HG03060 (cell line): ENCODE data around the gene SCN4A.
"Not testable (repeated sequence)": the region's sequence is repeated elsewhere in the genome, so short reads cannot be mapped to it uniquely, and the experiment has no call there.

Experiments used
- ATAC-seq: cut with Tn5 transposase; IDR thresholded peaks from one replicate; pipeline ENCODE4 v1.9.1; 2021; ENCODE audit warnings: low read depth, moderate number of reproducible peaks; ENCODE audit not compliant: unreplicated experiment

Gene SCN4A

DNA sequence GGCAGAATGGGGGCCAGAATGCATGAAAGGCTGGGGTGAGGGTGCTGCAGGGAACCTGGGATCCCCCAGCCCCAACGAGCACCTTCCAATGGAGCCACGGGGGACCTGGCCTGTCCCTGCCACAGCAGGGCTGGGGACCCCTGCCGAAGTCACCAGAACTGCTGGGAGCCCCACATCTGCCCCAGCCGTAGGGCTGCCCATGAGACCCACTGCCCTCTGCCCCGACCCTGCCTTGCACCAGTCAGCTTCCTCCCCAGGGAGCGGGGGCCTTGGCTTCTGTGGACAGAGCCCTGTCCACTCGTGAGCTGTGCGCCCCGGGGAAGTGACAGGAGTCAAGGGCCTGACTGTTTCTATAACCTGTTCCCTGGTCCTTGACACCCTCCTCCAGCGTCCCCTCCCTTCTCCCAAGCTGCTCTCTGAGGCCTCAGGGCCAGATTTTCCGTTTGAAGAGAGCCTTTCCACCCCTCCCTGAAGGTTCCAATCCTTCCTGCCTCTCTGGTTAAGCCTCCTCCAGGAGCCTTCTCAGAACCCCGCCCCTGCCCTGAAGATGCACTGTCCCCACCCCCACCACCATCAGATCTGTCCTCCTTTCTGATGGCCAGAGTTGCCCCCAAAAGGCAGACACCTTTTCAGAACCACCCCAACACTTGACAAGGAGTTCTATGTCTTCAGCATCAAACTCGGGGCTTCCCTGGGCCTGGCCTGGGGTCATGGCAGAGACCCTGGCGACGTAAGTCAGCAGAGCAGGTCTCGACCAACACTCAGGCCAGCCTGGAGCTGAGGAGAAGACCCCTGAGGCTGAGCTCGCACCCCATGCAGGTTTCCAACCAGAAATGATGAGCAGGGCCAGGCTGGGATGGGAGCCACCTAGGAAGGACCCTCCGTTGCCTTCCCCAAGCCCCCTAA lies 14.8 kb upstream of the SCN4A start:
- no peak for ATAC-seq

DNA sequence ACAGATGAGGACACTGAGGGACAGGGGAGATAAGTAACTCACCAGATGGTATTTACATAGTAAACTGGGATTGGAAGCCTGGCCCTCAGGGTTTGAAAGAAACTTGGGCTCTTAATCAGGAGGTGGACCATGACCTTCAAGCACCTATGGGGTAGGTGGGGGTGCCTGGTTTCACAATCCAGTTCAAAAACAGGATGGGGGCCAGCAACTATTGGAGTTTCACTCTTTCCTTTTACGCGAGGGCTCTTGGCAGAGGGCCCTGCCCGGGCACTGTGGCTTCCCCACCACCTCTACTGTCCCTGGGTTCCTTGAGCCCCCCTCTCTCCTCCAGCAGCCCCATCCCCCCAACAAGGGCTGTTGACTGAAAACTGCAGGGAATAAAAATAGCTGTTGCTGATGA lies 14.1 kb upstream of the SCN4A start:
- no peak for ATAC-seq

DNA sequence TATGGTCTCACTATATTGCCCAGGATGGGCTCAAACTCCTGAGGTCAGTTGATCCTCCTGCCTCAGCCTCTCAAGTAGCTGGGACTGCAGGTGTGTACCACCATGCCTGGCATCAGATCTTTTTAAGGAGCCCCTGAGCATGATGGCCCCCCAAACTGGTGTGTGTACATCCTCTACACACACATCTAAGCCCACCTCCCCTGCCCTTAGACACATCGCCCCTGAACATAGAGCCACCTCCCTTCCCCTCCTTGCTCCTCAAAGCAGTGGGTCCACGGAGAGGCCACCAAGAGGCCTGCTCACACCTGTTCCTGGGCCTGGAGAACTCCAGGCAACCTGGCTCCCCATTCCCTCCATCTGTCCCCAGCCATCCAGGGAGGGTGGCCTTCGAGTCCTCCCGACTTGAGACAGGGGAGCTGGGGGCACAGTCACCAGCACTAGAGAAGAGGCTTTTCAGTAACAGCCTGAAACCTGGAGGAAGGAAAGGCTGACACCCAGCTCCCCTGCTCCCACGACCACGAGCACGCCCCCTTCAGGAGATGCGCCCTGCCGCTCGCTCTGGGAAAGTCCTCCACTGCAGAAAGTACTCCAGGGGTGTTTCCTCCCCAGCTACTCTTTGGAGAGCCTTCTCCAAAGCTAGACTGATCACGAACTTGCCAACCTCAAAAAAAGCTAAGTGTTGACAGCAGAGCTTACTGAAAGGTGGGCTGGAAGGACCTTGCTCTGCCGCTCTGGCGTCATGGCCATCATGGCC lies 12.8 kb upstream of the SCN4A start:
- no peak for ATAC-seq

DNA sequence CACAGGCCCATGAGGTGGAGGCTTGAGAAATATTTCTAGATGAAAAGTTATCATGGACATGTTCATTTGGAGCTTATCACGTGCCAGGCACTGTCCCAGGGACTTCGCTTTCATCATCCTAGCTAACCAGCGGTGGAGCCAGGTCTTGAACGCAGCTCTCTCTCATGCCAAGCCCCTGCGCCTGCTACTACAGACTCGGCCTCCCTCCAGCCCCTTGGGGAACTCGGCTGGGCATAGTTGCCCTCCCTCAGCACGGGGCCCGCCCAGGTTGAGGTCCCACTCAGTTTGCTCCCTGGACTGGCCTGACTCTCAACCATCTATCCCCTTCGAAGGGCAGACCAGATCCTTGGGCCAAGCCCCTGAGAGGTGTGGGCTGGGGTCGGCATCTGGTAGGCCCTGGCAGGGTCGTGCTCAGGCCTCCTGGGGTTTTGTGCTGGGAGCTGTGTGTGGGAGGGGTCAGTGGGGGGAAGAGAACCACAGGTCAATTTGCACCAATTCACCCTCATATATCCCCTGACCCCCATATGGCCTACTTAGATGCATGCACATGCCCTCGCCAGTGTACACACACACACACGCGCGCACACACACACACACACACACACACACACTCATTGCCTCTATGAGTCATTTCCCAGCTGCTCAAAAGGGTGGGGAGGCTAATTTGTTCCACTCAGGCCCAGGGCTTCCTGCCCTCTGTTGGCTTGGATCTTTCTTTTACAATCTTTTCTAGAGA lies 12.1 kb upstream of the SCN4A start:
- ATAC-seq, result no peak

DNA sequence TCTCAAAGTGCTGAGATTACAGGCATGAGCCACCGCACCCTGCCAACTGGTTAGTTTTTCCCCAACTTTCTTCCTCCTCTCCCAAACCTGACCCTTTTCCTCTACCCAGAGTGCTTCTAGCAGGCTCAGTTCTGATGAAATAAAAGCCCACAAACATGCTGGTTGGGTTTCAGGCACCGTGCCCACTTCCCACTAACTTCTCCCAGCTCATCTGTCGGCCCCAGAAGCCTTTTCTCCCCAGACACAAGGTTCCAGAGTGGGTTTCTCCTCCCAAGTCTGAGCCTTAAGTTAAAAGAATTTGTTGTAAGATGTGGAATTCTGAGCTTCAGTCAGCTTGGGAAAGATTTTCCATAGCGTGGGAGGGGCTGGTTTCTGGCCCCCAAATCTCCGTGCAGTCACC lies 11.5 kb upstream of the SCN4A start:
- ATAC-seq, result no peak

DNA sequence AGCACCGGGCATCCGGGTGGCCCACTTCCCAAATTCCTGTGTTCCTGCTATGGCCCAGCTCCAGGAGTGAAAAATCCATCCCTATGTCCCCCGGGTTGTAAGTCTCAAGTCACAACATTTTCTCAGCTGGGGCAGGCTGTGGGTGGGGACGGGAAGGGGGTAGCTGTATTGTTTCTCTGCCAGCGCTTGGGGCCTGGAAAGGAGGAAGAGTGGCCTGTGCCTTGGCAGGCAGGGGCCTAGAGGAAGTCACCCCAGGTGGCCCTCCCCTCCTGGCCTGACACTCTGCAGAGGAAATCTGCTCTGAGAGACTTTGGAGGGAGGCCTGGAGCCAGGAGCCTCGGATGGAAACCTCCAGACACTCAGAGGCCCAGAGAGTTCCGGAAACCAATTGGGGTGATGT lies 10.6 kb upstream of the SCN4A start:
- ATAC-seq, result no peak

DNA sequence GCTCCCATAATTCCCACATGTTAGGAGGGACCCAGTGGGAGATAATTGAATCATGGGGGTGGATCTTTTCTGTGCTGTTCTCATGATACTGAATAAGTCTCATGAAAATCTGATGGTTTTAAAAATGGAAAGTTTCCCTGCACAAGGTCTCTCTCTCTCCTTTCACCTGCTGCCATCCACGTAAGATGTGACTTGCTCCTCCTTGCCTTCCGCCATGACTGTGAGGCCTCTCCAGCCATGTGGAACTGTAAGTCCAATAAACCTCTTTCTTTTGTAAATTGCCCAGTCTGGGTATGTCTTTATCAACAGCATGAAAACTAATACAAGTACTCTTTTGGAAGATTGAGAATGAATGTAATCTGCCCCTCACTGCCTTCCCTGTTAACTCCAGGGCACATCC lies 9.9 kb upstream of the SCN4A start:
- not testable (repeated sequence) for ATAC-seq

DNA sequence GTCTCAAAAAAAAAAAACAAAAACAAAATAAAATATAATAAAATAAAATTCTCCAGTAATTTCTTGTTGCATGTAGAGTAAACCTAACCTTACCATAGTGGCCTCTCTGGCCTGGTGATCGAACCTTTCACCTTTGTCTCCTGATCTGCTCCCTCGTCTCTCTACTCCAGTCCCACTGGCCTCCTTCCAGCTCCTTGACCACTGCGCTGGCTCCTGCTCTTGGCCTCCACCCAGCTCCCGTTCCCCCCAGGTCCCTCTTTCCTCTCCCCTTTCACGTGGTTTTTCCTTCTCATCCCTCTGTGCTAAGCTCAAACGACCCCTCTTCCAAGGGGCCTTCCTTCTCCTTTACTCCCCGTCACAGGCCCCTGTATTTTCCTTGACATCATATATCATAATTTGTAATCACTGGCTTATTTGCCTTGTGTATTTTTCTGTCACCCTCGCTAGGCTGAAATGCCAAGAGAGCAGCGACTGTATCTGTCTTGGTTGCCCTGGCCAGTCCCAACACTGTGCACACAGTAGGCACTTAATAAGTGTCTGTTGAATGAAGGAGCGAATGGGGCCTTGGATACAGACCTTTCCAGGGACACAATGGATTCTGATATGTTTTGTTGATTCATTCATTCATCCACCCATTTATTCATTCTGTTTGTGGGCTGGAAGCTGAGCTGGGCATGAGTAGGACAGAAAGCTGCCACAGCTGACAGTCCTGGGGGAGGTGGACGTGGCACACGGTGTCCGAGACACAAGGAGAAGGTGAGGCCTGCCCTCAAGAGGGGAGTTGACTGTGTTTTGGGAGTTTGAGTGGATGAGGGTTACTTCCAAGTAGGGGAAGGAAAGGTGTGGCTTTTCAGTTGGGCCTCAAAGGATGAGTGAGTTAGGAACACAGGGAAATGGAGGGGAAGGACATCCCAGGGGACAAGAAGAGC lies 5.8 kb upstream of the SCN4A start:
- ATAC-seq, result no peak

DNA sequence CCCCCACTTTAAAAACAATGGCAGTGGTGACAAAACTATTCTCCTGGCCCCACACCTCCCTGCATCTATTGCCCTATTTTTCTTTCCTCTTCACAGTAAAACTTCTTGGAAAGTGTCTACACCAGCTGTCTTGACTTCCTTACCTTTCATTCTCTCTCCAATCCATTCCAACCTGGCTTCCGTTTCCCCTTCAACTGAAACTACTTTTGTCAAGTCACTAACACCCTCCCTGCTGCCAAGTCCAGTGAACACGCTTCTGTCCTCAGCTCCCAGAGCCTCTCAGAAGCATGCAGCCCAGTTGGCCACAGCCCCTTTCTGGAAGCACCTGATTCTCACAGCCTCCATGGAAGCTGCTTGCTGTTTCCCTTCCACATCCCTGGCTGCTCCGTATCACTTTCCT lies 4.0 kb upstream of the SCN4A start:
- no peak for ATAC-seq

DNA sequence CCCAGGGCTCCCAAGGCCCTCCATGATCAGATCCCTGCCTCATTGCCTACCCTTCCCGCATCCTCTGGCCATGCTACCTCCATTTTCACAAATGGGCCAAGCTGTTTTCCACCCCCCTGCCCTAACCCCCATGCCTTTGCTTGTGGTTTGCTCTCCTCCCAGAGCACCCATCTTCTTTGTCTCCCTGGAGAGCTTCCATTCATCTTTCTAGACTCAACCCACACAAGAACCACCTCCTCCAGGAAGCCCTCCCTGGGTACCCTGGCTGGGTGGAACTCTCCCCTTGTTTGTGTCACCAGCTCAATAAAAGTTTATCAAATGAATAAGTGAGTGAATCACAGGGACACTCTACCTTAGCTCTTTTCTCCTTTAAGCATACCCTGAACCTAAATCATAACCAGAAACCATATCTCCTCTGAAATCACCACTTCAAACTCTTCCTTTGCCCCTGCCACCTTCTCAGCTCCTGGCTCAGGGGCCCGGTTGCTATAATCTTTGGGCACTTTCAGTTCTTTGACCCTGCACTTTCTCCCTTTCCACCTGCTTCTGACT lies 2.9 kb upstream of the SCN4A start:
- no peak for ATAC-seq

DNA sequence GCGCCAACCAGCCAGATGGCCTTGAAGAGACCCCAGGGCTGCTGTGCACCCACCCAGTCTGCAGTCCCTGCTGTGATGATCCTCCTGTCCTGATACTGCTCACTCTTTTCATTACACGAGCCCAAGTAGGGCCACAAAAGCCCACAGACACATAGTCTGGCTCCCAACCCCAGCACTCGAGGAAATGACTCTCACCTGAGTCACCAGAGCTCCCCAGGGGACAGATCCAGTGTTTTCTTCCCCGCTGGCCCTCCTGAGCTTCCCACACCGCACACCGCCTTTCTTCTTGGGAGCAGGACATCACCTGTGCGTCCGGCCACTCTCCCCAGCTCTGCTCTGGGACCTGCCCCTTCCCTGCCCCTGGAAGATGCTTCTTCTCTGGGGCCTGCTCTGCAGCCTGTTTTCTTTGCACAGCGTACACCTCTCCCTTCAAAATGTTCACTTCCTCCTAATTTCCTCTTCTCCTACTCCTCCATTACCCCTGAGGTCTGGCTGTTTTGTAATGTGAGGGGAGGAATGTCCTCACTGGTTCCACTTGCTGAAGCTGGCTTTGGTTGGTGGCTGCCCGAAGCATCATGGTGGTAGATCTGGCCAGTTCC lies 2.0 kb upstream of the SCN4A start:
- ATAC-seq, result no peak

DNA sequence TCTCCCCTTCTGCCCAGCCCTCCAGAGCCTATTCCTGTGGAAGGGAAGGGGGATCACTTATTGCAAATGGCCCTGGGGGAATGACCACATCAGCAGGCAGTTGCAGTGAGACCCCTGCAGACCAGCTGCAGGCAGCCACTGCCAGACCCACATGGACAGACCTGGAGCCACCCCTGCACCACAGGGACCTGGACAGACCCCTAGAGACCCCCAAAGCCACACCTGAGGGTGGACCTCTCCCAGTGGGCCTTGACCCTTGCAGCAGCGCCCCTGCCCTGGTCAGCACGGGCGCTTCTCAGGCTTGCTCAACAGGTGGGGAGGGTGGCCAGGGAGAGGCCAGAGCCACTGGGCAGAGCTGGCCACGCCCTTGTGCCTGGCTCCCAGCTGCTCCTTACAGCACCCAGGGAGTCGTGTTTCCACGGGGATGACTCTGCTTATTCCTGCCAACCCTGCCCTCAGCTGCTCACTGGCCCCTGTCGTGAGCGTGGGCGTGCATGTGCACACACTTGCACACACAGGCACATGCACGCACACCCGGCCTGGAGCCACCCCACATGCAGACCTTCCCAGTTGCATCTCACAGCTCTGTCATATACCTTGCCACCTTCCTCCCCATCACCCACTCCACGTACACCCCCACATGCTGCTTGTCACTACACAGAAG lies 1.3 kb upstream of the SCN4A start:
- no peak for ATAC-seq

DNA sequence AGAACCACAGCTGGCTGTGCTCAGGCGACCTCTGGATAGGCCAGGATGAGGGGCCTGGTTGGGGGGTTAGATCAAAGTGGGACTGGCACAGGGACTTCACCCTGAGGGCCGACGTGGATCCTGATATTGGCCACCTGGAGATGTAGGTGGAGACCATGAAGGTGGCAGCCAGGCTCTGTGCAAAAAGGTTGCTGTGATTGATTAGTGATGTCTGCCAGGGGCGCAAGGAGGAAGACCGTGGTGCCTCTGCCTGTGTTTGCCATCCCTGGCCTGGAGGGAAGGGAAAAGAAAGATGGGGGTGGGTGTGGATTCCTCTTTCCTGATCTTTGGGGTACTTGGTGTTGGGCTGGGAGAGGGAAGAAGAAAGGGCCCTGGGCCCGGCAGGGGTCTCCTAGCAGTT lies 529 bp upstream of the SCN4A start:
- no peak for ATAC-seq

DNA sequence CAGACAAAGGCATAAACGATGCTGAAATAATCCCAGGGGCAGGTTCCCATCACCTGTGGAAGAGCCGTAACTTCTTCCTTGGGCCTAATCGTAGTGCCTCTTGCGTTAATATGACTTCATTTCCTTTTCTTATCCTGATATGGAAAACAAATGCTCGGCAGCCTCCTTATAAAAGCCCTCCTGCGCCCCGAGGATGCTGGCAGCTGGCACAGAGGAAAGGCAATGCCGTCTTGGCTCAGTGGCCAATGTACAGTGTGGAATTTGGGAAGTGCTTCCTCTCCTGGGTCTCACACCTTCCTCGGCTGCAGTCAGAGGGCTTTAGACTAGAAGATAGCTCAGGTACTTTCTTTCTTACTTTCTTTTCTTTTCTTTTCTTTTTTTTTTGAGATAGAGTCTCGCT lies 3.4 kb downstream of the SCN4A start:
- ATAC-seq, result no peak

DNA sequence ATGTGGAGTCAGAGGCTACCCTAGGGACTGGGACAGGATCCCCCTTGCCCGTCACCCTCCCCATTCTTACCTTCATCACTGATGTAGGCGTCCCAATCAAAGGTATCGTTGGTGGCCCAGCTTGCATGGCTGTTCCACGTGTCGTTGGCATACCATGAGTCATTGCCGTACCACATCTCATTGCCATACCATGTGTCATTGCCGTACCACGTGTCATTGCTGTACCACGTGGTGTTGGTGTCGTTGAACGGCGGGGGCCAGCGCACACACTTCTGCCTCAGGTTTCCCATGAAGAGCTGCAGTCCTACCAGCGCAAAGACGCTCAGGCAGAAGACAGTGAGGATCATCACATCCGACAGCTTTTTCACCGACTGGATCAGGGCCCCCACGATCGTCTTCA lies 4.8 kb downstream of the SCN4A start:
- no peak for ATAC-seq

DNA sequence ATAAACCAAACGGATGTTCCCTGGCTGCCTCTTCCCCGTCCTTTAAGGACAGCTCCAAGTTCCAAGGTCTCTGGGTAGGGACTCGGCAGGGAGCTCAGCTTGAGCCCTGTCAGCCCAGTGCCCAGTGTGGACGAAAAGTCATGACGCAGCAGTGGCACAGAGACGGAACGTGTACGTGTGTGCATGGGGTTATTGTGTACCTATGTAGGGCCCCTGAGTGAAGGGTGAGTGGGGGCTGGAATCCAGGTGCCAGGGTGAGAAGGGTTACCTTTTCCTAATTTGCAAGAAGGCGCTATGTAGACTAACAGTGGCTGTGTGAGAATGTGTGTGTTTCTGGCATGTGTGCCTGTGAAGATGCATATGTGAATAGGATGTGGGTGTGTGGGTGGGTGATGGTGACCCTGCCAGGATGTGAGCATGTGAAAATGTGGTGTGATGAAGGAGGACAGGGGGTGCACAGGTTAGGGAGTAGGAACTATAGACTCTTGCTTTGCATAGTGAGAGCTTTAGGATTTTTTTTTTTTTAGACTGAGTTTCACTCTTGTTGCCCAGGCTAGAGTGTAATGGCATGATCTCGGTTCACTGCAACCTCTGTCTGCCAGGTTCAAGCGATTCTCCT lies 6.0 kb downstream of the SCN4A start:
- ATAC-seq, result no peak

DNA sequence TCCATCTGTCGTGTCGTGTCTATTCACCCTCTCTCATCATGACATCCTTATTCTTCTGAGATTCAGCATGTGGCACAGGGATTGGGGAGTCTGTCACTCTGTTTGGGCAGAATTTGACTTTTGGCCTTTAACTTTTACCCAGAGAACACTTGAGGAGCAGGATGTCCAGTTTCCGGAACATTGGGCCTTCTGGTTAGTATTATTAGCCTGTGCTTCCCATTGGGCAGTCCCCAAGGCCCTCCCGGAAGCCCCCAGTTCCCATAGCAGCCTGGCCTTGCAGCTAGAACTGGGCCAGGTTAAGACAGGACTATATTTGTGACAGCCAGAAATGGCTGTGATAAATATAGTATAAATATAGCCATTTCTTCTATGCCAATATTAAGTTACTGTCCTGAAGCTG lies 9.6 kb downstream of the SCN4A start:
- no peak for ATAC-seq

DNA sequence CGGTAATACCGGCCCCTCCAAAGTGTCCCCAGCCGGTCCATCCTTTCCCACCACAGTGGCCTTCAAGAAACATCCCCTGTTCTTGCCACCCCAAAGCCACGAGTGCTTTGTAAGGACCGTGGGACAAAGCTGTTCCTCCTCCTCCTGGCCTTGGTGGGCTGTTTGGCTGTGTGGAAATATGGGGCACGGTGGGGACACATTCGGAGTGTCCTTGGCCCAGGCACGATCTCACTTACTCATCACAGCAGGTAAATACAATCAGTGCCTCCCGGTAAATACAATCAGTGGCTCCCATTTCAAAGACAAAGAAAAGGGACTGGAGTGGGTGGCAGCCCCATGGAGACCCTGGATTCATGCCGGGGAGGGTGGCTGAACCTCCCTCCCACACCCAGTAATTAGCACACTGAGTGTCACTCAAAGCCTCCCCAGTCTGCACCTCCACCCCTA lies 10.4 kb downstream of the SCN4A start:
- ATAC-seq, result no peak
